Measurements from ENCODE around the gene TSPAN5. TPM values are rescaled to one million over a fixed set of nuclear protein-coding genes. Genes with fewer than 3 reads are reported as not detected.
A peak's percentile ranks its signal among the peaks of the same experiment; 100 is the strongest.

The TSPAN5 gene
- total RNA-seq, 1 experiment from 2014 or later, result 12.4 TPM

- CTCF ChIA-PET, result no interaction called here
- intact Hi-C loops (cut with micrococcal nuclease; ENCODE audit: unreplicated experiment), result no loop called here
- Histone ChIP-seq H3K4me2 (peak overlapping the region; percentile 77), H2AFZ (no peak overlapping the region), H3F3A (ENCODE audit: insufficient read depth, low read depth) (peaks cover 28% of the 10 kb centered on the region), H3K27ac (peak overlapping the region; percentile 40), H3K4me3 (no peak overlapping the region), H4K20me1 (ENCODE audit: insufficient read depth) (no peaks in the 10 kb centered on the region), H3K9me3 (ENCODE audit: insufficient read depth, low read depth) (no peaks in the 10 kb centered on the region), H3K4me1 (replicated peaks; ENCODE audit: insufficient read depth) (peaks cover 45% of the 10 kb centered on the region), H3K9me2 (ENCODE audit: insufficient read depth) (no peaks in the 10 kb centered on the region), H3K27me3 (ENCODE audit: insufficient read depth, low read depth) (no peaks in the 10 kb centered on the region), H3K79me2 (ENCODE audit: low read depth) (peaks cover 22% of the 10 kb centered on the region), H3K36me3 (ENCODE audit: low read depth) (no peaks in the 10 kb centered on the region)
- TF ChIP-seq, protein P1, sequence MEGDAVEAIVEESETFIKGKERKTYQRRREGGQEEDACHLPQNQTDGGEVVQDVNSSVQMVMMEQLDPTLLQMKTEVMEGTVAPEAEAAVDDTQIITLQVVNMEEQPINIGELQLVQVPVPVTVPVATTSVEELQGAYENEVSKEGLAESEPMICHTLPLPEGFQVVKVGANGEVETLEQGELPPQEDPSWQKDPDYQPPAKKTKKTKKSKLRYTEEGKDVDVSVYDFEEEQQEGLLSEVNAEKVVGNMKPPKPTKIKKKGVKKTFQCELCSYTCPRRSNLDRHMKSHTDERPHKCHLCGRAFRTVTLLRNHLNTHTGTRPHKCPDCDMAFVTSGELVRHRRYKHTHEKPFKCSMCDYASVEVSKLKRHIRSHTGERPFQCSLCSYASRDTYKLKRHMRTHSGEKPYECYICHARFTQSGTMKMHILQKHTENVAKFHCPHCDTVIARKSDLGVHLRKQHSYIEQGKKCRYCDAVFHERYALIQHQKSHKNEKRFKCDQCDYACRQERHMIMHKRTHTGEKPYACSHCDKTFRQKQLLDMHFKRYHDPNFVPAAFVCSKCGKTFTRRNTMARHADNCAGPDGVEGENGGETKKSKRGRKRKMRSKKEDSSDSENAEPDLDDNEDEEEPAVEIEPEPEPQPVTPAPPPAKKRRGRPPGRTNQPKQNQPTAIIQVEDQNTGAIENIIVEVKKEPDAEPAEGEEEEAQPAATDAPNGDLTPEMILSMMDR (conservative IDR thresholded peaks at IDR 0.05), result no peak
- no peak for TF ChIP-seq EZH2 (IDR thresholded peaks at IDR 0.05; ENCODE audit: low read depth)
- BruUV-seq (replicated peaks), result no TSS peak
- POLR2A ChIA-PET (ENCODE audit: unreplicated experiment), result interaction anchor here (0.6 kb wide), 1 partner anchor 97 kb away, joined by 4 read pairs; no protein-coding TSS in a partner anchor
- no peak for DNase-seq
These were observed 3.6 kb upstream of the TSPAN5 start for GRCh38 chr4:98662055-98662453.

DNA sequence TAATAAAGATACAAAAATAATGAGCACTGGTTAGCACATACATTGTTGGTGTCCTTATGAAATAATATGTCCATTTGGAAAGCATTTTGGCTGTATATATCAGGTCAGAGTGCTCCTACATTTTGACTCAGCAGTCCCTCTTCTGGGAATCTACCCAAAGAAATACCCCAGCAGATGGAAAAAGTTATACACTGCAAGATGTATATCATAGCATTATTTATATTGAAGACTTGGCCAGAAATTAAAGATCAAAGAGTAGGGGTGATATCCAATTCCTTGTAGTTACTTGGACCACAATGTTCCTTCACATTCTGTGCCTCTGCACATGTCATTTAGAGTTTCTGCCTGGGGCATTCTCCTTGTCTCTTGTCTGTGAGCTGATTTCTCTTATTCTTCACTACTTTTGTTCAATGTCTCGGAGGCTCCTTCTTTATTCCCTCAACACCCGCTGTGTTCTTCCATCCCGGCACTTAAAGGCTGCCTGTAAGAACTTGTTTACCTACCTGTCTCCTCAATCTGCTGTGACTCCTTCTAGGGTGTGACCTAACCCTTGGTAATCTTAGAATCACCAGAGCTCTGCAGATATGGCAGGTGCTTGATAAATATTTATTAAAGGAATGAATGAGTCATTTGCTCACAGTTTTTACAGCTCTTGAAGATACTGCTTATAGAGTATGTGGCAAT, 3.1 kb upstream of the TSPAN5 start:
- no peak overlapping the region for H2AFZ ChIP-seq
- H3K4me1 ChIP-seq (replicated peaks; ENCODE audit: insufficient read depth), result peaks cover 51% of the 10 kb centered on the region
- peak overlapping the region; percentile 40 for H3K27ac ChIP-seq
- POLR2A ChIA-PET (ENCODE audit: unreplicated experiment), result no interaction called here
- intact Hi-C loops (cut with micrococcal nuclease; ENCODE audit: unreplicated experiment), result no loop called here
- peak overlapping the region; percentile 77 for H3K4me2 ChIP-seq
- no peaks in the 10 kb centered on the region for H3K36me3 ChIP-seq (ENCODE audit: low read depth)
- DNase-seq, result peak in 1 of 2 experiments; percentile 97
- H3K79me2 ChIP-seq (ENCODE audit: low read depth), result peaks cover 27% of the 10 kb centered on the region
- TF ChIP-seq, protein P1 (conservative IDR thresholded peaks at IDR 0.05), result no peak
- no peak for TF ChIP-seq EZH2 (IDR thresholded peaks at IDR 0.05; ENCODE audit: low read depth)
- BruUV-seq (replicated peaks), result no TSS peak
- H3K27me3 ChIP-seq (ENCODE audit: insufficient read depth, low read depth), result no peaks in the 10 kb centered on the region
- no peaks in the 10 kb centered on the region for H4K20me1 ChIP-seq (ENCODE audit: insufficient read depth)
- H3F3A ChIP-seq (ENCODE audit: insufficient read depth, low read depth), result peaks cover 28% of the 10 kb centered on the region
- CTCF ChIA-PET, result no interaction called here
- no peak overlapping the region for H3K4me3 ChIP-seq
- H3K9me2 ChIP-seq (ENCODE audit: insufficient read depth), result no peaks in the 10 kb centered on the region
- H3K9me3 ChIP-seq (ENCODE audit: insufficient read depth, low read depth), result no peaks in the 10 kb centered on the region

DNA sequence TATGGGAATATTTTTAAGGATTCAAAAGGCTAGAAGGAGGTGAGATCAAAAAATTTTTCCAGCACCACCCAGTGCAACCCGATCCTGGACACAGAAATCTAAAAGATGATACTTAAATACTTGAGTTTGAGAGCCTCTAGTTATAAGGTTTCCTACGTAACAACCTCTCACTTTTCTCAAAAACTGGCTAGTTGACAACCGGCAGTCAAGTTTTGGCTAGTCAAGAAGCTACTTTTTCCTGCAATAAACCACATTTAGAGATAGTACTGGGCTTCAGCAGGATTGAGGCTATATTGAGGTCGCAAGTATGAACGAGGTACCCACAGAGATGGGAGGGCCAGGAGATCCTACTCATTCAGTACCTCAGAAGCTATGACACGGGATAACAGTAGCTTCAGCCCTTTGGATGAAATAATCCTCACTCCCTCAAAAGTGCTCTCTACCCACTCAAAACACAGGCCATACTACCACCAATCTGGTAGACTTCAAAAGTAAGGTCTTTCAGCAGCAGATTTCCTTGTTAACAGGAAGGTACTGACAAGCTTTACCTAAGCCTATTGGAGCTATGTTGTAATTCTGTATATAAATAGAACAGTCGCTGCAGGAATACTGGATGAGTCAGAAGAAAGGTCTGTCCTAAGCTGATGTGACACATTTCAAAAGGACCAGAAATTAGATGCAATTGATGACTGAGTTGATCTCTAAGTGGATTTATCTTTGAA, 1.5 kb upstream of the TSPAN5 start:
- Histone ChIP-seq H3K9me2 (ENCODE audit: insufficient read depth) (no peaks in the 10 kb centered on the region), H3F3A (ENCODE audit: insufficient read depth, low read depth) (peaks cover 35% of the 10 kb centered on the region), H3K36me3 (ENCODE audit: low read depth) (no peaks in the 10 kb centered on the region), H2AFZ (no peak overlapping the region), H3K27ac (peak overlapping the region; percentile 65), H3K4me3 (peak overlapping the region; percentile 83), H3K9me3 (ENCODE audit: insufficient read depth, low read depth) (no peaks in the 10 kb centered on the region), H3K4me2 (peak overlapping the region; percentile 77), H3K4me1 (replicated peaks; ENCODE audit: insufficient read depth) (peaks cover 67% of the 10 kb centered on the region), H3K27me3 (ENCODE audit: insufficient read depth, low read depth) (no peaks in the 10 kb centered on the region), H3K79me2 (ENCODE audit: low read depth) (peaks cover 43% of the 10 kb centered on the region), H4K20me1 (ENCODE audit: insufficient read depth) (no peaks in the 10 kb centered on the region)
- no peak for TF ChIP-seq EZH2 (IDR thresholded peaks at IDR 0.05; ENCODE audit: low read depth)
- TF ChIP-seq, protein P1 (conservative IDR thresholded peaks at IDR 0.05), result no peak
- intact Hi-C loops (cut with micrococcal nuclease; ENCODE audit: unreplicated experiment), result loop anchor here (1.0 to 10.0 kb wide), 3 partner anchors 192 to 515 kb away; partner anchors contain the start of gene STPG2
- no TSS peak for BruUV-seq (replicated peaks)
- CTCF ChIA-PET, result no interaction called here
- DNase-seq, result peak in 1 of 2 experiments; percentile 96
- POLR2A ChIA-PET (ENCODE audit: unreplicated experiment), result interaction anchor here (0.6 kb wide), 1 partner anchor 35 kb away, joined by 3 read pairs; no protein-coding TSS in a partner anchor
